GM12891 (cell line): ENCODE data around the gene SVOPL.

Experiments used
- DNase-seq: peaks from one replicate; pipeline ENCODE4 v3.0.0; 2011; ENCODE audit warnings: low spot score; ENCODE audit not compliant: insufficient read length
- FAIRE-seq: peaks from 2 replicates; lab custom pipeline; 2011; peaks lifted over from hg19 to GRCh38; lab: Jason Lieb, UNC
- PAX5 ChIP-seq: IDR thresholded peaks from 2 replicates; pipeline ENCODE4 v1.6.1; 2011; ENCODE audit warnings: low read length, moderate library complexity, mild to moderate bottlenecking; ENCODE audit not compliant: insufficient read depth, severe bottlenecking
- POLR2A ChIP-seq: IDR thresholded peaks from 2 replicates; pipeline ENCODE4 v1.6.1; 2011; ENCODE audit warnings: low read depth, low read length, control low read depth
- POLR2AphosphoS5 ChIP-seq: IDR thresholded peaks from 2 replicates; pipeline ENCODE4 v1.6.1; 2011; ENCODE audit warnings: low read depth, low read length, control low read depth
- POU2F2 ChIP-seq: IDR thresholded peaks from 2 replicates; pipeline ENCODE4 v1.6.1; 2011; ENCODE audit warnings: low read depth, mild to moderate bottlenecking, control low read depth, low read length, moderate library complexity
- SPI1 ChIP-seq: IDR thresholded peaks from 2 replicates; pipeline ENCODE4 v1.6.1; 2011; ENCODE audit warnings: low read depth, low read length, control low read depth
- TAF1 ChIP-seq: IDR thresholded peaks from 2 replicates; pipeline ENCODE4 v1.6.1; 2011; ENCODE audit warnings: low read depth, low read length, control low read depth

SVOPL gene

GRCh38 chr7:138632826-138633602 lies 68.1 kb downstream of the SVOPL start:
- FAIRE-seq (no peak), DNase-seq (no peak)
- no peak for TF ChIP-seq POLR2A
- no peak for TF ChIP-seq SPI1
- TF ChIP-seq TAF1, result no peak
- no peak for TF ChIP-seq POU2F2
- TF ChIP-seq PAX5, result no peak
- no peak for TF ChIP-seq POLR2AphosphoS5

- FAIRE-seq (no peak), DNase-seq (no peak)
- TF ChIP-seq SPI1, result no peak
- TF ChIP-seq TAF1, result no peak
- TF ChIP-seq POLR2A, result no peak
- no peak for TF ChIP-seq POU2F2
- TF ChIP-seq PAX5, result no peak
- no peak for TF ChIP-seq POLR2AphosphoS5
Measured at GRCh38 chr7:138632384-138632783, 68.8 kb downstream of the SVOPL start.

- DNase-seq, result no peak
- TF ChIP-seq POLR2AphosphoS5, result no peak
- no peak for TF ChIP-seq POLR2A
Measured at GRCh38 chr7:138630059-138630610, 71.0 kb downstream of the SVOPL start.

GRCh38 chr7:138627361-138627760 lies 73.8 kb downstream of the SVOPL start:
- no peak for FAIRE-seq
- DNase-seq, result no peak
- TF ChIP-seq POLR2AphosphoS5, result no peak
- no peak for TF ChIP-seq SPI1
- no peak for TF ChIP-seq TAF1
- TF ChIP-seq PAX5, result no peak
- TF ChIP-seq POU2F2, result no peak
- no peak for TF ChIP-seq POLR2A

More at GRCh38 chr7:138630059-138630610, 71.0 kb downstream of the SVOPL start:
- FAIRE-seq, result no peak

GRCh38 chr7:138626846-138627245 lies 74.3 kb downstream of the SVOPL start:
- no peak for FAIRE-seq
- TF ChIP-seq POLR2A, result no peak
- TF ChIP-seq SPI1, result no peak
- no peak for DNase-seq

GRCh38 chr7:138625849-138626230 lies 75.3 kb downstream of the SVOPL start:
- TF ChIP-seq SPI1, result peak; percentile 44; the same call in 1 of the 2 replicates
- TF ChIP-seq POLR2A, result no peak
- no peak for FAIRE-seq
- no peak for DNase-seq

- no peak for DNase-seq
- FAIRE-seq, result no peak
- TF ChIP-seq SPI1 (peak; percentile 27; the same call in 1 of the 2 replicates), POLR2A (no peak), POLR2AphosphoS5 (no peak), PAX5 (no peak), TAF1 (no peak)
Measured at GRCh38 chr7:138625084-138625848, 75.9 kb downstream of the SVOPL start.

- FAIRE-seq (no peak), DNase-seq (no peak)
- TF ChIP-seq PAX5 (no peak), SPI1 (no peak), POLR2A (no peak), TAF1 (no peak), POU2F2 (no peak), POLR2AphosphoS5 (no peak)
Measured at GRCh38 chr7:138622841-138623240, 78.3 kb downstream of the SVOPL start.

- TF ChIP-seq PAX5, result no peak
- no peak for TF ChIP-seq TAF1
- TF ChIP-seq POLR2AphosphoS5, result no peak
- TF ChIP-seq POLR2A, result no peak
- no peak for TF ChIP-seq SPI1
- TF ChIP-seq POU2F2, result no peak
- FAIRE-seq, result no peak
- no peak for DNase-seq
Measured at GRCh38 chr7:138618933-138619332, 82.2 kb downstream of the SVOPL start.

GRCh38 chr7:138618506-138618905 lies 82.7 kb downstream of the SVOPL start:
- TF ChIP-seq POU2F2, result no peak
- TF ChIP-seq POLR2A, result no peak
- TF ChIP-seq TAF1, result no peak
- no peak for TF ChIP-seq POLR2AphosphoS5
- no peak for TF ChIP-seq SPI1
- no peak for TF ChIP-seq PAX5
- FAIRE-seq (no peak), DNase-seq (no peak)
